ENCODE results near the gene C3orf85.

- no peak for TF ChIP-seq CTCF (conservative IDR thresholded peaks at IDR 0.05 in 1 of 2, IDR thresholded peaks at IDR 0.05 in 1 of 2; ENCODE audit: extremely low read depth in 1 of 2, insufficient read depth in 1 of 2, low read depth in 1 of 2, low read length in 2 of 2)
- no peak for TF ChIP-seq EZH2 (IDR thresholded peaks at IDR 0.05; ENCODE audit: borderline replicate concordance, low read length)
These were observed 52.2 kb downstream of the C3orf85 start for GRCh38 chr3:109188741-109189140.

All from mammary epithelial cell (primary cell).